GM21737 (cell line): ENCODE measurements around the gene PPIL6.
A peak's percentile ranks its signal among the peaks of the same experiment; 100 is the strongest.

Source experiments
- ATAC-seq: cut with Tn5 transposase; IDR thresholded peaks from one replicate; pipeline ENCODE4 v1.9.1; 2021; ENCODE audit warnings: mild to moderate bottlenecking, moderate library complexity; ENCODE audit not compliant: unreplicated experiment

Gene PPIL6

GRCh38 chr6:109449795-109450673 is 9.6 kb upstream of the PPIL6 start:
- ATAC-seq, result no peak

- ATAC-seq, result no peak
These were observed 8.8 kb upstream of the PPIL6 start for GRCh38 chr6:109449064-109449794.

DNA sequence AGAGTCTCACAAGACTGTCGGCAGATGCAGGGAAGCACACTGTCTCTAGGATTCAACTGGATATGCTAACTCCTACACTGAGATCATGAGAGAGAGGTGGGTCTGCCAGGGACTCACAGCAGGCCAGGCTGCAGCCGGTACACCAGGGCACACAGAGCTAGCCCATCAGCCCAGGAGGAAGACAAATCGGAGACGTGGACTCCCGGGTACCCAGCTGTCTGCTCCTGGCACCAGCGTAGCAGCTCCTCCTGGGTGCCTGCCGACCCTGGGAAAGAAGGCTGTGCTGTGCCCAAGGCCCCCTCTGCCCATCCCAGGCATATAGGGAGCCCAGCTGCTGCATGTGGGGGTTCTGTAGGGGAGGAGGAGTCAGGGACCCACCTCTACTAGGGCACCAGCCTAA is 8.2 kb upstream of the PPIL6 start:
- no peak for ATAC-seq

GRCh38 chr6:109447878-109448555 is 7.6 kb upstream of the PPIL6 start:
- ATAC-seq, result no peak

DNA sequence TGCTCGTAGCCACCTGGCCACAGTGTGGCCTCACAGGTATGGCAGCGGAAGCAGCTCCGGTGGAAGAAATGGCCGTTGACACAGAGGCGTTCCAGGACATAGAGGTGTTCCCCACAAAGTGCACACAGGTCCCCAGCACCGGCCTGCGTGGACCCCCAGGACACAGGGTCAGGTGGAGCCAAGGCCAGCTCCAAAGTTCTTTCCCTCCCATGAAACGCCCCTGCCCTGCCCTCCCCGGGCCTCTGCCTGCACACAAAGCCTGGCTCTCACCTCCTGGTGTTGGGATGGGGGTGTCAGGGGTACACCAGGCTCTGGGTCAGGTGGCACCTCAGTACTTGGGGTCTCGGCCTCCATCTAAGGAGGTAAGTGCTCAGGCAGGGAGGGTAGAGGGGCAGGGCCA is 6.7 kb upstream of the PPIL6 start:
- no peak for ATAC-seq

DNA sequence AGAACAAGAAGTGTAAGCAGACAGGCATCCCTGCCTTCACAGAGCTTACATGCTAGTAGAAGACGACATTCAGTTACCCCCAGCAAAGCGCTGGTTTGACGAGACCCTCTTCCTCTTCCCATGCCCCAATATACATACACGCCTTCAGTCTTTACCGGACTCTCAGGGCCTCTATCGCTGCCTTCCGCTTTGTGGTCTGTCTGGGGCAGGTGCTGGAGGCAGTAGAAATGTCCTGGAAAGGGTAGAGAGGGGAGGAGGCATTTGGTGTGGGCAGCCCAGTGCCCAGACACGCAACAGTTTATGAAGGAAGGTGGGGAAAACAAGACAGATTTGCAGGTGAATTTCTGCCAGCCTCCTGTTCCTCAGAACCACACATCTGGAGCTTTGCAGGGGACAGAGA is 6.1 kb upstream of the PPIL6 start:
- no peak for ATAC-seq

GRCh38 chr6:109446072-109446471 is 5.6 kb upstream of the PPIL6 start:
- ATAC-seq, result no peak

DNA sequence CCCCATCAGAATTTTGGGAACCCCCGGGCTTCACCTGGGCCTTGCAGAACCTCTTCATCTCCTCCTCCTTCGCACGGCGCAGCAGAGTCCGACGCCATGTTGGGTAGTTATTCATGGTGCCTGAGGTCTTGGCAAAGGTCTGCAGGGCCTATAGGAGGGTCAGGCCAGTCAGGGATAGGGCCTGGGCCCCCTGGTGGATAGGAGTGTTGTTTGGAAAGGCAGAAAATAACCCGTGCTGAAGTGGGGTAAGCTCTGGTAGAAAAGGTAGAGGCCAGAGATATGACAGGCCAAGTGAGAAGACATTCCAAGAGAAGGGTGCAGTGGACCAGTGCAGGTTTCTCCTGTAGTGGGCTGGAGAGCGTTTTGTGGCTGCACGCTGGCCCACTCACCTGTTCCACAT is 5.0 kb upstream of the PPIL6 start:
- ATAC-seq, result no peak

DNA sequence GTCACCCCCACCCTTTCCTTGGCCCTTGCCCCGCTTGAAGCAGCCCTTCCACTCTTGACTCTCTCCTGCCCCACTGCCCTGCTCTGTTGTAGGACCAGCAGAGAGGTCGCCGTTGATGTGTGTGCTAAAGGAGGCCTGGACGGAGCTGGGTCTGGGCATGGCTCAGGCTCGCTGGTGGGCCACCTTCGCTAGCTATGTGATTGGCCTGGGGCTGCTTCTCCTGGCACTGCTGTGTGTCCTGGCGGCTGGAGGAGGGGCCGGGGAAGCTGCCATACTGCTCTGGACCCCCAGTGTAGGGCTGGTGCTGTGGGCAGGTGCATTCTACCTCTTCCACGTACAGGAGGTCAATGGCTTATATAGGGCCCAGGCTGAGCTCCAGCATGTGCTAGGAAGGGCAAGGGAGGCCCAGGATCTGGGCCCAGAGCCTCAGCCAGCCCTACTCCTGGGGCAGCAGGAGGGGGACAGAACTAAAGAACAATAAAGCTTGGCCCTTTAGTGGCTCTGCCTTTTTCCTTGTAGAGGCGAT is 3.1 kb upstream of the PPIL6 start:
- no peak for ATAC-seq

GRCh38 chr6:109442393-109442924 is 2.0 kb upstream of the PPIL6 start:
- no peak for ATAC-seq

GRCh38 chr6:109441069-109441816 is 815 bp upstream of the PPIL6 start:
- ATAC-seq, result peak; percentile 21

- ATAC-seq, result no peak
These were observed 4.4 kb downstream of the PPIL6 start for GRCh38 chr6:109436041-109436440.

DNA sequence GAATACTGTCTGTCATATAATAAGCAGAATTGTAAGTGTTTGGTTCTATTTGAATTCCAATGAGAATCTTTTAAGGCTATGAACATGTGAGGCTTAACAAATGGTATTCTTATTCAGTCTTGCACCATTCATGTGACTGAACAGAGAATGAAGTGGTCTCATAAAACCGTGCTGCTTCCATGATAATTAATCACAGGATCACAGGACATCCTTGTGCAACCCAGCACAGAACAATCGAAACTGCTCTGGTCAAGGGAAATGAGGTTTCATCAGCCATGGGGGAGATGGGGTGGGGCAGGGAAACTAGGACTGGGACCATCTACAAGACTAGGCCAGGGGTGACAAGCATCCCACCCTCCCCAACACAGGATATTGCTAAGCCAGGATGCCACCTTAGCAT is 6.0 kb downstream of the PPIL6 start:
- no peak for ATAC-seq

- no peak for ATAC-seq
These were observed 10.9 kb downstream of the PPIL6 start for GRCh38 chr6:109429496-109429895.

- ATAC-seq, result no peak
These were observed 11.4 kb downstream of the PPIL6 start for GRCh38 chr6:109428889-109429477.

DNA sequence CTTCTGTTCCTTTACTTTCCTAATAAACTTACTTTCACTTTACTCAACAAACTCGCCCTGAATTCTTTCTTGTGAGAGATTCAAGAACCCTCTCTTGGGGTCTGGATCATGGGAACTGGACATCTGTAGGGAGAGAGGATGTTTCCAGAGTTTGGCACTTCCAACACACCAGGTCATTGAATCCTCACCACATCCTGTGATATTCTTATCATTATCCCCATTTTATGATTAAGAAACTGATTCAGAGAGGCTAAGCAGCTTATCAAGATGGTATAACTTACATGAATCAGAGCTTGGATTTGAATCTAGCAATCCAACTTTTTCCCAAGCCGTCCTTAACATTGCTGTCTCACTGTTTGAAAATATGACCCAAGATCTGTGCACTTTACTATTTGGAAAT is 15.5 kb downstream of the PPIL6 start:
- ATAC-seq, result no peak

- ATAC-seq, result no peak
These were observed 19.2 kb downstream of the PPIL6 start for GRCh38 chr6:109421184-109421583.

DNA sequence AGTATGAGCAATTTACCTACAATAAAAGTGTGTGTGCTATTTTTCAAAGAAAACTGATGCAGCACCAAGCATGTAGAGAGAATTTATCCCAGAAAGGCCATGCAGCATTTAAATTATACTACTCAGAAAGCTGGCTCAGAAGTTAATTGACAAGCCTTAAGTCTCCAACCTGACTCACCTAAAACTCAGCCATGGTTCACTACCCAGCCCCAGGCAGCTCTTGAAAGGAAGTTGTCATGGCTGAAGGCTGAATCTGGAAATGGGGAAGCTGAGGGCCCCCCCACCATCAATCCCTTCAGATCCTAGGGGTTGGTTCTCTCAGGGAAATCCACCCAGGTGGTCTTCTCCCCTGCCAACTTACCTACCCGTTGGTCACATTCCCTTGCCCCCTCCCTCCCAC is 19.7 kb downstream of the PPIL6 start:
- ATAC-seq, result no peak

DNA sequence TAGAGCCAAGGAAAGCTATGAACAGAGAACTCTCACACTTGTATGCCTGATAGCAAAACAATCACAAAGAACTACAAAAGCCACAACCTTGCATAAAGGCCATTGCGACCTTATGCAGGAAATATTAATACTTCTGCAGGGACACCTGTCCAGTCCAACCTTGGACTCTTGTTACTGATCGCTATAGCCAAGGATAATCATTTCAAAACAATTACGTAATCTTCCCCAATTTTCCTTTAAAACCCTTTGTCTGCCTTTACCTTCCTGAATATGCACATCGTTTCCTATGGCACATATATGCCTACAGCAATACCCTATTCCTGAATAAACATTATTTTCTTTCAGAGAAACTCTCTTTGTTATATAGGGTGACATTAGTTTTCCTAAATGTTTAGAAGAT is 22.8 kb downstream of the PPIL6 start:
- no peak for ATAC-seq

DNA sequence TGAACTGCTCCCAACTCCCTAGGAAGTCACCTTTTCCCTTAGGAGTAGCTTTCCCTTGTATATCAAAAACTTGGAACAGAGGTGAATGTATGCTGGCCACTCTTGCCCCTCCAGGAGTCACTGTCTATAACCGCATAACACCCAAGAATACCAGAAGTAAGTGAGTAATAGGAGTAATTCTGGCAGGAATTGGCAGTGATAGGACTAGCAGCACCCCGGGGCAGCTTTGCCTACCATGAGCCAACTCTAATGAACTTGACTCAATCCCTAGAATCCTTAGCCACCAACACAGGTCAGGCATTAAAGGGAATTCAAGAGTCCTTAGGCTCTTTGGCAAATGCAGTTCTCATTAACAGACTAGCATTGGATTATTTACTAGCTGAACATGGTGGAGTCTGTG is 29.4 kb downstream of the PPIL6 start:
- ATAC-seq, result no peak
